Measurements from ENCODE around the gene ADGRF1.

ADGRF1 gene

GRCh38 chr6:47080083-47080596 is 38.0 kb upstream of the ADGRF1 start:
- H3K36me3 ChIP-seq (replicated peaks), result no peaks in the 10 kb centered on the region

GRCh38 chr6:47079638-47080037 is 37.5 kb upstream of the ADGRF1 start:
- Histone ChIP-seq H3K4me3 (ENCODE audit: low read depth, low read length) (no peak overlapping the region), H3K27ac (no peak overlapping the region), H3K36me3 (replicated peaks) (no peaks in the 10 kb centered on the region), H3K27me3 (replicated peaks) (no peaks in the 10 kb centered on the region)
- in situ Hi-C loops (cut with HindIII; ENCODE audit: low pct_ligation_motif_present, low sequenced_read_pairs), result no loop called here
- TF ChIP-seq CTCF (IDR thresholded peaks at IDR 0.05; ENCODE audit: low read depth, low read length, missing control alignments), result peak; percentile 36
- no peak for DNase-seq

More at GRCh38 chr6:47080083-47080596, 38.0 kb upstream of the ADGRF1 start:
- no peaks in the 10 kb centered on the region for H3K27me3 ChIP-seq (replicated peaks)
- no peak for DNase-seq
- TF ChIP-seq CTCF (IDR thresholded peaks at IDR 0.05; ENCODE audit: low read depth, low read length, missing control alignments), result no peak
- no peak overlapping the region for H3K4me3 ChIP-seq (ENCODE audit: low read depth, low read length)
- H3K27ac ChIP-seq, result no peak overlapping the region
- in situ Hi-C loops (cut with HindIII; ENCODE audit: low pct_ligation_motif_present, low sequenced_read_pairs), result no loop called here

- H3K4me3 ChIP-seq (ENCODE audit: low read depth, low read length), result no peak overlapping the region
- no peak for TF ChIP-seq CTCF (IDR thresholded peaks at IDR 0.05; ENCODE audit: low read depth, low read length, missing control alignments)
- no peaks in the 10 kb centered on the region for H3K27me3 ChIP-seq (replicated peaks)
- in situ Hi-C loops (cut with HindIII; ENCODE audit: low pct_ligation_motif_present, low sequenced_read_pairs), result no loop called here
- H3K36me3 ChIP-seq (replicated peaks), result no peaks in the 10 kb centered on the region
- no peak for DNase-seq
- no peak overlapping the region for H3K27ac ChIP-seq
Measured at GRCh38 chr6:47078991-47079390, 36.9 kb upstream of the ADGRF1 start.

GRCh38 chr6:47076422-47077344 is 34.6 kb upstream of the ADGRF1 start:
- Histone ChIP-seq H3K36me3 (replicated peaks) (no peaks in the 10 kb centered on the region), H3K4me3 (ENCODE audit: low read depth, low read length) (no peak overlapping the region), H3K27ac (no peak overlapping the region), H3K27me3 (replicated peaks) (no peaks in the 10 kb centered on the region)
- no peak for DNase-seq
- TF ChIP-seq CTCF (IDR thresholded peaks at IDR 0.05; ENCODE audit: low read depth, low read length, missing control alignments), result no peak
- in situ Hi-C loops (cut with HindIII; ENCODE audit: low pct_ligation_motif_present, low sequenced_read_pairs), result no loop called here

- TF ChIP-seq CTCF (IDR thresholded peaks at IDR 0.05; ENCODE audit: low read depth, low read length, missing control alignments), result no peak
- H3K27ac ChIP-seq, result no peak overlapping the region
Measured at GRCh38 chr6:47075741-47076421, 33.7 kb upstream of the ADGRF1 start.

More at GRCh38 chr6:47075741-47076421, 33.7 kb upstream of the ADGRF1 start:
- no peaks in the 10 kb centered on the region for H3K27me3 ChIP-seq (replicated peaks)
- H3K4me3 ChIP-seq (ENCODE audit: low read depth, low read length), result no peak overlapping the region
- DNase-seq, result no peak
- in situ Hi-C loops (cut with HindIII; ENCODE audit: low pct_ligation_motif_present, low sequenced_read_pairs), result no loop called here
- no peaks in the 10 kb centered on the region for H3K36me3 ChIP-seq (replicated peaks)
